GM18907 (cell line): ENCODE results near the gene ITSN2.
"Not testable (repeated sequence)": the region's sequence is repeated elsewhere in the genome, so short reads cannot be mapped to it uniquely, and the experiment has no call there.

Experiments
- ATAC-seq: cut with Tn5 transposase; IDR thresholded peaks from one replicate; pipeline ENCODE4 v1.9.1; 2021; ENCODE audit warnings: mild to moderate bottlenecking, moderate library complexity; ENCODE audit not compliant: unreplicated experiment

ITSN2 gene

GRCh38 chr2:24360050-24360962 is at the start of gene ITSN2:
ITSN2 (minus strand) TSS chr2:24360536; CDS start chr2:24328082, 32,454 bp downstream.
- ATAC-seq, result peak; percentile 86

GRCh38 chr2:24409171-24409570 is 48.8 kb upstream of the ITSN2 start:
- ATAC-seq, result no peak

GRCh38 chr2:24408704-24409103 is 48.4 kb upstream of the ITSN2 start:
- not testable (repeated sequence) for ATAC-seq

- ATAC-seq, result no peak
Measured at GRCh38 chr2:24404491-24404921, 44.2 kb upstream of the ITSN2 start.

- no peak for ATAC-seq
Measured at GRCh38 chr2:24403832-24404212, 43.5 kb upstream of the ITSN2 start.

- ATAC-seq, result no peak
Measured at GRCh38 chr2:24403168-24403831, 43.0 kb upstream of the ITSN2 start.

GRCh38 chr2:24402242-24403097 is 42.1 kb upstream of the ITSN2 start:
- no peak for ATAC-seq

- ATAC-seq, result no peak
Measured at GRCh38 chr2:24400207-24400907, 40.0 kb upstream of the ITSN2 start.

- ATAC-seq, result no peak
Measured at GRCh38 chr2:24399434-24400206, 39.3 kb upstream of the ITSN2 start.

GRCh38 chr2:24394998-24395397 is 34.7 kb upstream of the ITSN2 start:
- no peak for ATAC-seq

- ATAC-seq, result no peak
Measured at GRCh38 chr2:24392542-24393059, 32.3 kb upstream of the ITSN2 start.

- ATAC-seq, result no peak
Measured at GRCh38 chr2:24385366-24385765, 25.0 kb upstream of the ITSN2 start.

GRCh38 chr2:24382363-24383073 is 22.2 kb upstream of the ITSN2 start:
- ATAC-seq, result no peak

- no peak for ATAC-seq
Measured at GRCh38 chr2:24380820-24381219, 20.5 kb upstream of the ITSN2 start.

GRCh38 chr2:24375349-24376087 is 15.2 kb upstream of the ITSN2 start:
- no peak for ATAC-seq

- ATAC-seq, result no peak
Measured at GRCh38 chr2:24374301-24374700, 14.0 kb upstream of the ITSN2 start.

- ATAC-seq, result no peak
Measured at GRCh38 chr2:24372033-24372432, 11.7 kb upstream of the ITSN2 start.

GRCh38 chr2:24365826-24366225 is 5.5 kb upstream of the ITSN2 start:
- no peak for ATAC-seq
